Naive thymus-derived CD4-positive, alpha-beta T cell (primary cell): ENCODE data around the gene LHPP. TPM values are rescaled to one million over a fixed set of nuclear protein-coding genes. Genes with fewer than 3 reads are reported as not detected.

Experiments used
- ATAC-seq: fragments of 150-1000 bp; cut with Tn5 transposase; 2 replicates; pipeline ENCODE4 v1.10.0; 2021; ENCODE audit warnings: mild to moderate bottlenecking, moderate library complexity
- CTCF ChIA-PET: fragments of 350-600 bp; sonication (Branson Sonifier 250); formaldehyde crosslinking; loops from one replicate; lab custom pipeline; 2021; ENCODE audit warnings: antibody characterized with exemption; lab: Charles Lee
- POLR2A ChIA-PET: fragments of 350-600 bp; sonication (Branson Sonifier 250); formaldehyde crosslinking; loops from one replicate; lab custom pipeline; 2021; ENCODE audit warnings: antibody characterized with exemption, inconsistent platforms; lab: Charles Lee
- DNase-seq, 9 donors: peaks; one replicate each; pipeline versions ENCODE4 v3.0.0 to v3.0.0-alpha.2; 2020 to 2022; ENCODE audit warnings: mixed read lengths in 1 of 9
- H3K27ac ChIP-seq: one replicate; pipeline ENCODE4 v1.7.0; 2013; ENCODE audit warnings: mild to moderate bottlenecking, low read depth, low read length, moderate library complexity
- H3K27me3 ChIP-seq, 2 donors: one replicate each; pipeline ENCODE4 v1.7.0; 2013; ENCODE audit warnings: low read length in 2 of 2, mild to moderate bottlenecking in 2 of 2, moderate library complexity in 2 of 2; ENCODE audit not compliant: control insufficient read depth in 2 of 2, insufficient read depth in 2 of 2
- H3K36me3 ChIP-seq, 3 experiments: 1 replicate in 2 of 3; 2 replicates in 1 of 3; pipeline ENCODE4 v1.7.0; 2013; ENCODE audit warnings: low read length in 3 of 3, mild to moderate bottlenecking in 3 of 3, moderate library complexity in 1 of 3; ENCODE audit not compliant: insufficient read depth in 3 of 3, control insufficient read depth in 2 of 3
- H3K4me1 ChIP-seq, 2 donors: one replicate each; pipeline ENCODE4 v1.7.0; 2013; ENCODE audit warnings: low read length in 2 of 2, mild to moderate bottlenecking in 2 of 2, moderate library complexity in 1 of 2; ENCODE audit not compliant: control insufficient read depth in 2 of 2, insufficient read depth in 2 of 2
- H3K4me3 ChIP-seq: 2 replicates; pipeline ENCODE4 v1.7.0; 2013; ENCODE audit warnings: mild to moderate bottlenecking, low read length
- H3K9me3 ChIP-seq, 3 experiments: 1 replicate in 2 of 3; 2 replicates in 1 of 3; pipeline ENCODE4 v1.7.0; 2013; ENCODE audit warnings: low read length in 3 of 3; ENCODE audit not compliant: control insufficient read depth in 2 of 3
- H3K27ac Mint-ChIP-seq, 9 donors: one replicate each; pipeline ENCODE4 v1.8.0; 2020 to 2022; ENCODE audit warnings: mixed read lengths in 9 of 9, mild to moderate bottlenecking in 8 of 9, moderate library complexity in 5 of 9, inconsistent platforms in 2 of 9
- H3K27me3 Mint-ChIP-seq, 5 donors: one replicate each; pipeline ENCODE4 v1.8.0; 2021 to 2022; ENCODE audit warnings: mixed read lengths in 5 of 5, mild to moderate bottlenecking in 1 of 5
- H3K36me3 Mint-ChIP-seq, 5 donors: one replicate each; pipeline ENCODE4 v1.8.0; 2020 to 2022; ENCODE audit warnings: mixed read lengths in 5 of 5, mild to moderate bottlenecking in 3 of 5, inconsistent platforms in 1 of 5
- H3K4me1 Mint-ChIP-seq, 7 donors: one replicate each; pipeline ENCODE4 v1.8.0; 2020 to 2022; ENCODE audit warnings: mixed read lengths in 7 of 7, mild to moderate bottlenecking in 3 of 7, inconsistent platforms in 1 of 7
- H3K4me3 Mint-ChIP-seq, 10 donors: one replicate each; pipeline ENCODE4 v1.8.0; 2020 to 2022; ENCODE audit warnings: mild to moderate bottlenecking in 10 of 10, mixed read lengths in 10 of 10, moderate library complexity in 6 of 10, inconsistent platforms in 2 of 10
- H3K9me3 Mint-ChIP-seq, 11 donors: one replicate each; pipeline ENCODE4 v1.8.0; 2020 to 2022; ENCODE audit warnings: mixed read lengths in 11 of 11, mild to moderate bottlenecking in 4 of 11, inconsistent platforms in 1 of 11, moderate library complexity in 1 of 11
- intact Hi-C, 2 donors: fragments of 100-400 bp; cut with micrococcal nuclease; formaldehyde crosslinking; loops; one replicate each; pipeline ENCODE4 v1.15.1; 2023
- polyA plus RNA-seq, 2 donors: library from polyadenylated mRNA; unstranded; fragments of 300-500 nt; fragmentation: Illumina TruSeq; gene quantifications; one replicate each; pipeline ENCODE4 v1.2.3, GENCODE V29; 2021
- total RNA-seq, 6 experiments: library from RNA in 5 of 6; stranded (reverse) in 5 of 6; gene quantifications; 1 replicate in 5 of 6; 2 replicates in 1 of 6; pipeline ENCODE4 v1.2.3 and lab custom pipeline; 2021 to 2026

Gene LHPP
- total and polyA plus RNA-seq, 7 experiments from 2014 or later = 19.8 to 31.2 (median 23.4) TPM

DNA sequence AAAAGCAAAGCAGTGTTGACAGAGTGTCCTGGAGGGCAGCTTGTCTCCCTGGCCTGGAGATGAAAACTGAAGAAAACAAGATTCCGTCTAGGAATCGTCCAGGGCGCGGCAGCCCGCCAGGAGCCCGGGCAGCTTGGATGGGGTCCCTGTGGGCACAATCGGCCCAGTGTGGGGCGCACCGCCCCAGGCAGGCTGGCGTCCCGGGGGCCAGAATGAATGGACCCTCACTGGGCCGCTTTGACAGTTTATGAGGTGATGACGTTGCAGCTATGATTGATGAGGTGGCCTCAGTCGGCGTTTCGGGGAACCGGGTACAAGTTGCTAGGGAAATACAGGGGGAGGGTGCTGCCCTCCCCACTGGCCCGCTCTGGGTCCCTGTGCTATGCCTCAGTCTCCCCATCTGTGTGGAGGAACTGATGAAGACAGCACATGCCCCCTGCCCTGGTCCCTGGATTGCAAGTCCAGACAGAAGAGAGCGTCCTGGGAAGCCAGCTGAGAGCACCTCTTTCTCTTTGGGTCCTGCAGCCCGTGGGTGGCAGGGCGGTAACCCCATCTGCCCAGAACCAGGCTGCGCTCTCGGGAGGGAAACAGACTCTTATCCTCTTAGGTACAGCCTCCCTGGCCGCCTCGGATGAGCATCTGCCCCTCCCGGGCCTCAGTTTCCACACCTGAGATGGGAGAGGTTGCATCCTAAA is 131.3 kb downstream of the LHPP start:
- H3K9me3 Mint-ChIP-seq = peaks cover 0 to 6% (median 0%) of the 10 kb centered on the region in 11 donors
- CTCF ChIA-PET = interaction anchor here (0.7 kb wide), 1 partner anchor 12 kb away, joined by 3 read pairs; no protein-coding TSS in a partner anchor
- Histone ChIP-seq H3K27ac (no peak overlapping the region), H3K4me1 (no peaks in the 10 kb centered on the region), H3K27me3 (no peaks in the 10 kb centered on the region), H3K4me3 (no peak overlapping the region), H3K9me3 (no peaks in the 10 kb centered on the region), H3K36me3 (no peaks in the 10 kb centered on the region)
- no peak for DNase-seq
- no peak overlapping the region for H3K27ac Mint-ChIP-seq
- no peak for ATAC-seq
- POLR2A ChIA-PET = no interaction called here
- H3K36me3 Mint-ChIP-seq = peaks cover 2 to 22% (median 13%) of the 10 kb centered on the region in 5 donors
- peaks cover 0 to 9% (median 0%) of the 10 kb centered on the region in 7 donors for H3K4me1 Mint-ChIP-seq
- H3K4me3 Mint-ChIP-seq = no peak overlapping the region
- intact Hi-C loops = no loop called here
- H3K27me3 Mint-ChIP-seq = peaks cover 0 to 2% (median 0%) of the 10 kb centered on the region in 5 donors

- no peak overlapping the region for H3K27ac ChIP-seq
- intact Hi-C loops = no loop called here
- Mint-ChIP-seq H3K27me3 (no peaks in the 10 kb centered on the region), H3K4me3 (no peak overlapping the region), H3K36me3 (peaks cover 2 to 22% (median 13%) of the 10 kb centered on the region in 5 donors), H3K27ac (no peak overlapping the region), H3K9me3 (peaks cover 0 to 6% (median 0%) of the 10 kb centered on the region in 11 donors), H3K4me1 (peaks cover 0 to 9% (median 0%) of the 10 kb centered on the region in 7 donors)
- ChIA-PET POLR2A (no interaction called here), CTCF (no interaction called here)
- H3K9me3 ChIP-seq = no peaks in the 10 kb centered on the region
- H3K27me3 ChIP-seq = no peaks in the 10 kb centered on the region
- ATAC-seq (no peak), DNase-seq (no peak)
- no peaks in the 10 kb centered on the region for H3K36me3 ChIP-seq
- H3K4me3 ChIP-seq = no peak overlapping the region
- no peaks in the 10 kb centered on the region for H3K4me1 ChIP-seq
Measured at GRCh38 chr10:124593431-124593985, 131.9 kb downstream of the LHPP start.

DNA sequence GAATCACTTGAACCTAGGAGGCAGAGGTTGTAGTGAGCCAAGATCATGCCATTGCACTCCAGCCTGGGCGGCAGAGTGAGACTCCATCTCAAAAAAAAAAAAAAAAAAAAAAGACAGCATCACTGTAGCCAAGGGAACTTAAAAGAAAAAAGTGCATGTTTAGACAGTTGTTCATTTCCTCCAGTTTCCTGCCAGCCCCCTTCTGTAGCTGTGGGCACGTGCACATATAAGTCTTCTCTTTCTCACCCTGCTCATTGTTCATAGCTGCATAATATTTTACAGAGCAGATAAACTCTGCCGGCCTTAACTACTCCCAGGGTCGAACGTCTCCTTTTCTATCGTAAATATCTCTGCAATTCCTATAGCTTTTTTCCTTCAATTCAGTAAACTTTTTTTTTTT is 132.6 kb downstream of the LHPP start:
- intact Hi-C loops = no loop called here
- H3K27ac Mint-ChIP-seq = no peak overlapping the region
- peaks cover 2 to 22% (median 13%) of the 10 kb centered on the region in 5 donors for H3K36me3 Mint-ChIP-seq
- Histone ChIP-seq H3K27ac (no peak overlapping the region), H3K4me3 (no peak overlapping the region), H3K27me3 (no peaks in the 10 kb centered on the region), H3K4me1 (no peaks in the 10 kb centered on the region), H3K9me3 (no peaks in the 10 kb centered on the region), H3K36me3 (no peaks in the 10 kb centered on the region)
- peaks cover 0 to 12% (median 0%) of the 10 kb centered on the region in 7 donors for H3K4me1 Mint-ChIP-seq
- peaks cover 0 to 6% (median 0%) of the 10 kb centered on the region in 11 donors for H3K9me3 Mint-ChIP-seq
- no peak overlapping the region for H3K4me3 Mint-ChIP-seq
- ATAC-seq = no peak
- no peak for DNase-seq
- ChIA-PET CTCF (interaction anchor here (1.4 kb wide), 1 partner anchor 147 kb away, joined by 3 read pairs; no protein-coding TSS in a partner anchor), POLR2A (no interaction called here)
- no peaks in the 10 kb centered on the region for H3K27me3 Mint-ChIP-seq

DNA sequence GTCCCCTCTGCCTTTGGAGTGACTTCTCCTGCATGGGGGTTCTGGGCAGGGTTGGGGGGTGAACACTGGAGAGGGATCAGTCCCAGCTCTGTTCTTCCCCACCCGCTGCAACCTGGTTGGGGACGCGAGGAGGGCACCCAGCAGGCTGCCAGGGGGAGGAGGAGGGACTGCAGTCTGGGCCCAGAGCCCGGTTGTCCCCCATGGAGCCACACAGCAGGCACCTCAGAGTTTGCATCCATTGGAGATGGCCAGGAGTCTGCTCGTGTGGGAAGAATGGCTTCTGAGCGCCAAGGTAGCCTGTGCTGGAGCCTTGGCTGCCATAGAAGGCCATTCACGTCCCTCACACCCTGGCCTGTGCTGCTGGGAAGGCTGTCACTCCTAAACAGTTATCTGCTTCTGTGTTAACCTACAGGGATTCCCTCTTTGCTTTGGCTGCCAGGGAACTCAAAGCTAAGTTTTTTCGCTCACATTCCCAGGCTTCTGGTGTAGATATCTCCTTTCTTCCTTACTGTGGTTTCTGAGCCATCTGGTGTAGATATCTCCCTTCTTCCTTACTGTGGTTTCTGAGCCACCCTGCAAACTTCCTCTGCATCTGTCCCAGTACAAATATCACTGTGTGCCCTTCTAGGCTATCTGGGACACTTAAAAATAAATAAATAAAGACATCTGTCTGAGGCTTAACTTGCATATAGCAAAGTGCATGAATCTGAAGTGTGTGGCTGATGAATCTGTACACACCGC is 133.7 kb downstream of the LHPP start:
- DNase-seq (no peak), ATAC-seq (no peak)
- Histone ChIP-seq H3K4me3 (no peak overlapping the region), H3K4me1 (no peaks in the 10 kb centered on the region), H3K36me3 (no peaks in the 10 kb centered on the region), H3K27me3 (no peaks in the 10 kb centered on the region), H3K9me3 (no peaks in the 10 kb centered on the region), H3K27ac (no peak overlapping the region)
- Mint-ChIP-seq H3K36me3 (peaks cover 2 to 22% (median 13%) of the 10 kb centered on the region in 5 donors), H3K27me3 (no peaks in the 10 kb centered on the region), H3K4me1 (peaks cover 0 to 13% (median 0%) of the 10 kb centered on the region in 7 donors), H3K9me3 (peaks cover 0 to 6% (median 0%) of the 10 kb centered on the region in 11 donors), H3K27ac (no peak overlapping the region), H3K4me3 (no peak overlapping the region)
- intact Hi-C loops = no loop called here
- POLR2A ChIA-PET = no interaction called here
- CTCF ChIA-PET = interaction anchor here (1.4 kb wide), 1 partner anchor 146 kb away, joined by 3 read pairs; no protein-coding TSS in a partner anchor

DNA sequence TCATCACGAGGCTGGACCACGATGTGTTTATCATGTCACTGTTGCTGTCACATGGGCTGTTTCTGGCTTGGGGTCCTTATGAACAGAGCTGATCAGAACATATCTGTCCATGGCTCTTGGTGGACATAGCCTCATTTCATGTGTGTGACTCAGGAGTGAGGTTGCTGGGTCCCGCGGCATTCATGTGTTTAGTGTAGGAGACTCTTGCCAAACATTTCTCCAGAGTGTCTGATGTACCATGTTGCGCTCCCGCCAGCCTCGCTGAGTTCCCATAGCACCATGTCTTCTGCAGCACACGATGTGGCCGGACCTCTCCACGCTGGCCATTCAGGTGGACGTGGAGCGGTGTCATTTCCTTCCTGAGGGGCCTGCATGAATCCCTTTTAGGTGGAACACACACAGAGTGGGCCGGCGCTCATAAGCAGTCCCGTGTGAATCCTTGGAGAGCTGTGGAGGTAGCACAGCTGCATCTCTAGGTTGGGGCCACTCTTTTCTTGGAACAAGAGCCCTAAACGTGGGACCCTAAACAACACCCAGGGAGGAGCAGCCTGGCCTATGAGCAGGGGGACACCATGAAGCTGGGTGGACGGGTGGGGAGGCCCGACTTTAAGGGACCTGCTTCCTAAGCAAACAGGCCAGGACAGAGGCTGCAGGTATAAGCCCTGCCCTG is 134.6 kb downstream of the LHPP start:
- Mint-ChIP-seq H3K27ac (peak overlapping the region in 1 of 9 donors; percentile 62), H3K27me3 (no peaks in the 10 kb centered on the region), H3K4me3 (no peak overlapping the region), H3K9me3 (peaks cover 0 to 6% (median 0%) of the 10 kb centered on the region in 11 donors), H3K36me3 (peaks cover 2 to 18% (median 10%) of the 10 kb centered on the region in 5 donors), H3K4me1 (peaks cover 0 to 15% (median 4%) of the 10 kb centered on the region in 7 donors)
- intact Hi-C loops = no loop called here
- no peaks in the 10 kb centered on the region for H3K36me3 ChIP-seq
- no peaks in the 10 kb centered on the region for H3K27me3 ChIP-seq
- H3K4me3 ChIP-seq = no peak overlapping the region
- DNase-seq (no peak), ATAC-seq (no peak)
- no peaks in the 10 kb centered on the region for H3K4me1 ChIP-seq
- H3K27ac ChIP-seq = no peak overlapping the region
- CTCF ChIA-PET = no interaction called here
- H3K9me3 ChIP-seq = no peaks in the 10 kb centered on the region
- POLR2A ChIA-PET = no interaction called here
